DOHH2 (cell line): ENCODE results near the gene CD58.

ENCODE experiments used
- H3F3A ChIP-seq: fragments of 200-600 bp; sonication (generic), shearing (Covaris generic); 2 replicates; pipeline ENCODE4 v1.6.0; 2016; ENCODE audit warnings: antibody characterized with exemption, mild to moderate bottlenecking; ENCODE audit not compliant: control insufficient read depth, insufficient read depth
- H3K27ac ChIP-seq: fragments of 200-600 bp; sonication (generic); 2 replicates; pipeline ENCODE4 v1.5.1; 2014; ENCODE audit warnings: low read depth, mild to moderate bottlenecking, low read length, moderate library complexity
- H3K27me3 ChIP-seq: fragments of 200-600 bp; sonication (generic); 2 replicates; pipeline ENCODE4 v1.6.1; 2014; ENCODE audit warnings: mild to moderate bottlenecking, low read length, mixed read lengths; ENCODE audit not compliant: control insufficient read depth
- H3K36me3 ChIP-seq: fragments of 200-600 bp; sonication (generic); 2 replicates; pipeline ENCODE4 v1.6.1; 2014; ENCODE audit warnings: mild to moderate bottlenecking, low read length, moderate library complexity, mixed read lengths; ENCODE audit not compliant: control insufficient read depth
- H3K4me1 ChIP-seq: fragments of 200-600 bp; sonication (generic); 2 replicates; pipeline ENCODE4 v1.6.1; 2014; ENCODE audit warnings: mild to moderate bottlenecking, low read length, mixed read lengths; ENCODE audit not compliant: control insufficient read depth
- H3K4me2 ChIP-seq: fragments of 200-600 bp; sonication (generic); 2 replicates; pipeline ENCODE4 v1.6.0; 2014; ENCODE audit warnings: mild to moderate bottlenecking, low read length, moderate library complexity
- H3K4me3 ChIP-seq: fragments of 200-600 bp; sonication (generic); 2 replicates; pipeline ENCODE4 v1.5.1; 2014; ENCODE audit warnings: mild to moderate bottlenecking, low read length, mixed read lengths
- H3K79me2 ChIP-seq: fragments of 200-600 bp; sonication (generic); 2 replicates; pipeline ENCODE4 v1.6.1; 2014; ENCODE audit warnings: mild to moderate bottlenecking, low read length, mixed read lengths; ENCODE audit not compliant: control insufficient read depth
- H3K9me2 ChIP-seq: fragments of 200-600 bp; sonication (generic); replicated peaks from 2 replicates; pipeline ENCODE4 v1.6.1; 2014; ENCODE audit warnings: mild to moderate bottlenecking, low read length, mixed read lengths; ENCODE audit not compliant: control insufficient read depth
- H3K9me3 ChIP-seq: fragments of 200-600 bp; sonication (generic); 2 replicates; pipeline ENCODE4 v1.6.1; 2014; ENCODE audit warnings: antibody characterized with exemption, low read length, mixed read lengths; ENCODE audit not compliant: control insufficient read depth, insufficient read depth
- H4K20me1 ChIP-seq: fragments of 200-600 bp; sonication (generic); 2 replicates; pipeline ENCODE4 v1.6.0; 2014; ENCODE audit warnings: low read depth, mild to moderate bottlenecking, antibody characterized with exemption, low read length, moderate library complexity; ENCODE audit not compliant: control insufficient read depth, insufficient read depth
- CTCF ChIP-seq: fragments of 200-600 bp; sonication (generic); IDR thresholded peaks from one replicate; pipeline ENCODE4 v1.5.1; 2014; ENCODE audit warnings: antibody characterized with exemption, mild to moderate bottlenecking, low read depth, low read length; ENCODE audit not compliant: poor library complexity, severe bottlenecking
- EZH2phosphoT487 ChIP-seq: fragments of 200-600 bp; sonication (generic); IDR thresholded peaks from 2 replicates; pipeline ENCODE4 v1.6.1; 2017; ENCODE audit warnings: borderline replicate concordance, mild to moderate bottlenecking, antibody characterized with exemption, low read length, moderate library complexity, mixed read lengths

Gene CD58

GRCh38 chr1:116532671-116533428 lies 38.0 kb downstream of the CD58 start:
- TF ChIP-seq CTCF, result no peak
- TF ChIP-seq EZH2phosphoT487, result no peak
- Histone ChIP-seq H3K9me3 (no peaks in the 10 kb centered on the region), H3K79me2 (no peaks in the 10 kb centered on the region), H3K27me3 (no peaks in the 10 kb centered on the region), H3K4me3 (no peak overlapping the region), H3F3A (no peaks in the 10 kb centered on the region), H3K4me1 (no peaks in the 10 kb centered on the region), H3K9me2 (no peaks in the 10 kb centered on the region), H3K4me2 (no peak overlapping the region), H4K20me1 (no peaks in the 10 kb centered on the region), H3K36me3 (no peaks in the 10 kb centered on the region), H3K27ac (no peak overlapping the region)

GRCh38 chr1:116531917-116532316 lies 38.9 kb downstream of the CD58 start:
- no peaks in the 10 kb centered on the region for H3K27me3 ChIP-seq
- H3K4me1 ChIP-seq, result no peaks in the 10 kb centered on the region
- H3K4me3 ChIP-seq, result no peak overlapping the region
- no peaks in the 10 kb centered on the region for H3K9me2 ChIP-seq
- no peaks in the 10 kb centered on the region for H4K20me1 ChIP-seq
- no peaks in the 10 kb centered on the region for H3F3A ChIP-seq
- no peaks in the 10 kb centered on the region for H3K9me3 ChIP-seq
- TF ChIP-seq CTCF (no peak), EZH2phosphoT487 (no peak)
- no peak overlapping the region for H3K27ac ChIP-seq
- no peaks in the 10 kb centered on the region for H3K36me3 ChIP-seq
- H3K4me2 ChIP-seq, result no peak overlapping the region
- no peaks in the 10 kb centered on the region for H3K79me2 ChIP-seq

- H3F3A ChIP-seq, result no peaks in the 10 kb centered on the region
- no peaks in the 10 kb centered on the region for H4K20me1 ChIP-seq
- TF ChIP-seq EZH2phosphoT487, result no peak
- no peak for TF ChIP-seq CTCF
- H3K4me3 ChIP-seq, result no peak overlapping the region
- H3K9me2 ChIP-seq, result no peaks in the 10 kb centered on the region
- H3K4me2 ChIP-seq, result no peak overlapping the region
- H3K79me2 ChIP-seq, result no peaks in the 10 kb centered on the region
- H3K4me1 ChIP-seq, result no peaks in the 10 kb centered on the region
- H3K9me3 ChIP-seq, result no peaks in the 10 kb centered on the region
- H3K36me3 ChIP-seq, result no peaks in the 10 kb centered on the region
- H3K27me3 ChIP-seq, result no peaks in the 10 kb centered on the region
- H3K27ac ChIP-seq, result no peak overlapping the region
Observed at GRCh38 chr1:116529681-116530080, 41.1 kb downstream of the CD58 start.
